Measurements from ENCODE around the gene GPR42. TPM values are rescaled to one million over a fixed set of nuclear protein-coding genes. Genes with fewer than 3 reads are reported as not detected.
A peak's percentile ranks its signal among the peaks of the same experiment; 100 is the strongest.

The GPR42 gene
- polyA plus RNA-seq, 2 of the 4 experiments (the other 2 are of a cell fraction) = not detected

- TF ChIP-seq CTCF (IDR thresholded peaks at IDR 0.05) = peak; percentile 98
These were observed 18.2 kb upstream of the GPR42 start (continued) for GRCh38 chr19:35352448-35353304.

- 71% methylated on average over 9 of the region's 9 CpGs for WGBS (ENCODE audit: missing lambda C conversion rate)
- TF ChIP-seq SMC3 (IDR thresholded peaks at IDR 0.05) (no peak), HOXB13 (CRISPR knock-in tag; IDR thresholded peaks at IDR 0.05; ENCODE audit: low read depth) (no peak), PHF8 (IDR thresholded peaks at IDR 0.05; ENCODE audit: borderline replicate concordance, low read depth) (no peak), REST (IDR thresholded peaks at IDR 0.05) (no peak), KDM1A (IDR thresholded peaks at IDR 0.05; ENCODE audit: low read depth) (no peak), MAFK (IDR thresholded peaks at IDR 0.05; ENCODE audit: partially characterized antibody) (no peak), ELK1 (IDR thresholded peaks at IDR 0.05; ENCODE audit: low read depth, low read length) (no peak), POLR2A (IDR thresholded peaks at IDR 0.05; ENCODE audit: low read length) (no peak), HOXB5 (CRISPR knock-in tag; IDR thresholded peaks at IDR 0.05) (no peak), FOSL2 (IDR thresholded peaks at IDR 0.05) (no peak), FOSL2 (CRISPR knock-in tag; IDR thresholded peaks at IDR 0.05) (no peak), PBX3 (IDR thresholded peaks at IDR 0.05) (no peak), NR3C1 (IDR thresholded peaks at IDR 0.05) (no peak), HES2 (IDR thresholded peaks at IDR 0.05) (no peak), ZSCAN20 (CRISPR knock-in tag; IDR thresholded peaks at IDR 0.05) (no peak), USF2 (IDR thresholded peaks at IDR 0.05) (no peak), RNF2 (IDR thresholded peaks at IDR 0.05; ENCODE audit: borderline replicate concordance, low read depth) (no peak)
- ATAC-seq = no peak
- no peak for FAIRE-seq
- DNase-seq (ENCODE audit: low read depth in 1 of 2, low spot score in 1 of 2) = no peak
- ChIA-PET POLR2A (interaction anchor here (1.1 to 1.2 kb wide), 2 partner anchors 142 to 157 kb away, joined by 3 to 5 read pairs; no protein-coding TSS in a partner anchor), CTCF (interaction anchor here (0.7 to 15.0 kb wide), 61 partner anchors 9 to 700 kb away, joined by 3 to 368 read pairs (median 5); partner anchors contain the start of genes FFAR2, KRTDAP and THAP8)
- Histone ChIP-seq H3K4me1 (no peaks in the 10 kb centered on the region), H3K9me3 (no peaks in the 10 kb centered on the region), H3K4me3 (no peak overlapping the region), H3K27ac (no peak overlapping the region), H3K4me2 (no peak overlapping the region)
These were observed 17.2 kb upstream of the GPR42 start for GRCh38 chr19:35353635-35354034.
